NCI-H2107 treated with DMSO at 0.1 percent for 48 hours (cell line): Measurements from ENCODE around the gene ZNF555.
"Not testable (repeated sequence)": the region's sequence is repeated elsewhere in the genome, so short reads cannot be mapped to it uniquely, and the experiment has no call there.

Source experiments
- DNase-seq: peaks from one replicate; lab custom pipeline; 2025; ENCODE audit not compliant: unreplicated experiment; lab: John Stamatoyannopoulos, UW

ZNF555 gene

DNA sequence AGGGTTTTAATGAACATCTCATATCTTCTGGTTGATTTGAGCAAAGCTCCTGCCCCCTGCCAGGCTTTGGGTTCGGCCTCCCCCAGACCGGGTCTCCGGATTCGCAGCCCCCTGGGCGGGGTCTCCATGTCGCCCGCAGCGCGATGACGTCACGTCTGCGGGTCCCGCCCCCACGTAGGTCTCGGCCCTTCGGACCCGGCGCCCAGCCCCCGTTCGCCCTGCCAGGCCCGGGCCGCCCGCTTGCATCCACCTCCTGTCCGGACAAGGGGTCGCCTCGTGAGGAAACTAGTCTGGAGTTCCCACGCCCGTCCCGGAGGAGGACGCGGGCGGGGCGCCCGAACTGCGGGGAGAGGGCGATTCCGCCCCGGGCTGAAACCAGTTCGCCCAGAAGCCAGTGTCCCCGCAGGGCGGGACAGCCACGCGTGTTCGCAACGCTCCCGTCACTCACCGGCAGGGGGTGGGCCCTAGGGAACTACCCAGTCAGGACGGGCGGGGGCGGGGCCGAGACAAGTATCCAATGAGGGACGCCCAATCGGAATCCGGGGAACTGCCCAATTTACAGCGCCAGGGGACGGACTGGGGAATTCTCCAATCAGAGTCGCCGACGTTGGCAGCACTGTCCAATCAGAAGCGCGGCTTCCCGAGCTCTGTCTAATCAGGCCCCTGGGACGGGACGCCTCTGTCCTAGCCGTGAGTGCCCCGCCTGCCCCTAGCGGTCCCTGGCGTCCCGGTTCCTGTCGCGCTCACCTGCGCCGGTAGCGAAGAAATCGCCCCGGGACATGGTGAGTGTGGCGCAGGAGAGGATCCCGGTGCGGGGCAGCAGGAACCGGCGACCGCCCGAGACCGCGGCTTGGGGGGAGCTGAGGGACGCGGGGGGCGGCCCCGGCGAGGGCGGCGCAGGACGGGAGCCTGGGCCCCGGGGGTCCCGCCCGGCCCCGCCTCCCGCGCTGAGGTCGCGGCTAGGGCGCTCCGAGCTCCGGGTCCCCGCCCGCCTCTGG is at the start of gene ZNF555:
ZNF555 (plus strand) TSS at position 682 of the 998 bp plus-strand sequence; CDS start at position 780, 98 bp downstream.
- DNase-seq: no peak

DNA sequence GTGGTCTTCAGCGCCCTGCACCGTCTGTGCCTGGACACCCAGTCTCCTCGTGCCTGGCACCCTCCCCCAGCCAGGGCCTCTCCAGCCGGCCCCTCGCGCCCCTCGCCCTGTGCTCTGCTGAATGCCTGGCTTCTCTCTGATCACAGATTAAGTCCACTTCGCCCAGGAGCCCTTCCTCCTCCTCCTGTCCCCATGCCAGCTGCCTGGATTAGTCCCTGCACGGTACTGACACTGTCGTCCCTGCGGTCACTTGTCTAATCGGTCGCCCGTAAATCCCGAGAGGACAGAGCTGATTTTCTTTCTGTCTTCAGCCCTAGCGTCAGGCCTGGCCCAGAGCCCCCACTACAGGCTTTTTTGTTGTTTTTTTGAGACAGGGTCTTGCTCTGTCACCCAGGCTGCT is 49.4 kb upstream of the ZNF555 start:
- DNase-seq: no peak

DNA sequence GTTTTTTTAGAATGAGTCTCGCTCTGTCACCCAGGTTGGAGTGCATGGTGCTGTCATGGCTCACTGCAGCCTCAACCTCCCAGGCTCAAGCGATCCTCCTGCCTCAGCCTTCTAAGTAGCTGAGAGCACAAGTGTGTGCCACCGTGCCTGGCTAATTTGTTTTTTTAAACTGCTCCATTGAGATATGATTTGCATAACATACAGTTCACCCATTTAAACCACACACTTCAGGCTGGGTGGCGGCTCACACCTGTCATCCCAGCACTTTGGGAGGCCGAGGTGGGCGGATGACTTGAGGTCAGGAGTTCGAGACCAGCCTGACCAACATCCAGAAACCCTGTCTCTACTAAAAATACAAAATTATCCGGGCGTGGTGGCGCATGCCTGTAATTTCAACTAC is 48.6 kb upstream of the ZNF555 start:
- not testable (repeated sequence) for DNase-seq

DNA sequence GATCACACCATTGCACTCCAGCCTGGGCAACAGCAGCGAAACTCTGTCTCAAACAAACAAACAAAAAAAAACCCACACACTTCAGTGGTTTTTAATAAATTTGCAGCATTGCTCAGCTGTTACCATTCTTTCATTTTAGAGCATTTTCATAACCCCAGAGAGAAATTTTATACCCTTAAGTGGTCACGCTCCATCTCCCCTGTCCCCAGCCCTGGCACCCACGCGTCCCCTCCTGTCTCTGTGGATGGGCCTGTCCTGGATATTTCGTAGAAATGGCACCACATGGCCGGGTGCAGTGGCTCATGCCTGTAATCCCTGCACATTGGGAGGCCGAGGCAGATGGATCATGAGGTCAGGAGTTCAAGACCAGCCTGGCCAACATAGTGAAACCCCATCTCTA is 48.1 kb upstream of the ZNF555 start:
- DNase-seq: no peak

DNA sequence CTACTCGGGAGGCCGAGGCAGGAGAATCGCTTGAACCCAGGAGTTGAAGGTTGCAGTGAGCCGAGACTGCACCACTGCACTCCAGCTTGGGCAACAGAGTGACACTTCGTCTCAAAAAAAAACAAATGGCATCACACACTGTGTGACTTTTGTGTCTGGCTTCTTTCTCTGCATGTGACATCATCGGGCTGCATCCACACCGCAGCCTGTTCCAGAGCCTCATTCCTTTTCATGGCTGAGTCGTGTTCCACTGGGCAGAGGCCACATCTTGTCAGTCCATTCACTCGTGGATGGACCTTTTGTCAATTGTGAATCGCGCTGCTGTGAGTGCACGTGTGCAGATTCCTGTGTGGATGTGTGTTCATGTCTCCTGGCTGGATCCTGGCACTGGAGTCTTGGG is 47.7 kb upstream of the ZNF555 start:
- no peak for DNase-seq

DNA sequence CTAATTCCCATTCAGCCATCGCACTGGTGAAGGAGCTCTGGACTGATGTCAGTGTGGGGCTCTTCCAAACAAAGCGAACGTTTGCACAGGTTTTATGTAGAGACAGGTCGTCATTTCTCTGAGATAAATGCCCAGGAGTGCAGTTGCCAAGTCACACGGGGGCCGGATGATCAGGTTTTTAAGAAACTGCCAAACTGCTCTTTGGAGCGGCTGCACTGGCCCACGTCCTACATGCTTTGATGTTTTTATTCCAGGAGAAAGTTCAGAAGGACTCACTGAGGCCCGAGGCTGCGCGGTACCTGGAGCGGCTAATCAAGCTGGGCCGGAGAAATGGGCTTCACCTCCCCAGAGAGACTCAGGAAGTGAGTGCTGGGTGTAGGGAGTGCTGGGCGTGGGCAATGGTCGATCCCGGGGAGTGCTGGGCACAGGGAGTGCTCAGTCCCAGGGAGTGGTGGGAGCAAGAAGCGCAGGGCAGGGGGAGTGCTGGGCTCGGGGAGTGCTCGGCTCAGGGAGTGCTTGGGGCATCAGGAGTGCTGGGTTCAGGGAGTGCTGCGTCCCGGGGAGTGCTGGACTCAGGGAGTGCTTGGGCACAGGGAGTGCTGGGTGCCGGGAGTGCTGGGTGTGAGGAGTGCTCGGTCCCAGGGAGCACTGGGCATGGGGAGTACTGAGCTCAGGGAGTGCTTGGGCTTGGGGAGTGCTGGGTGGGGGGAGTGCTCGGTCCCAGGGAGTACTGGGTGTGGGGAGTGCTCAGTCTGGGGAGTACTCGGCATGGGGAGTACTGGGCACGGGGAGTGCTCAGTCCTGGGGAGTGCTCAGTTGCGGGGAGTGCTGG is 45.2 kb upstream of the ZNF555 start:
- DNase-seq: no peak

DNA sequence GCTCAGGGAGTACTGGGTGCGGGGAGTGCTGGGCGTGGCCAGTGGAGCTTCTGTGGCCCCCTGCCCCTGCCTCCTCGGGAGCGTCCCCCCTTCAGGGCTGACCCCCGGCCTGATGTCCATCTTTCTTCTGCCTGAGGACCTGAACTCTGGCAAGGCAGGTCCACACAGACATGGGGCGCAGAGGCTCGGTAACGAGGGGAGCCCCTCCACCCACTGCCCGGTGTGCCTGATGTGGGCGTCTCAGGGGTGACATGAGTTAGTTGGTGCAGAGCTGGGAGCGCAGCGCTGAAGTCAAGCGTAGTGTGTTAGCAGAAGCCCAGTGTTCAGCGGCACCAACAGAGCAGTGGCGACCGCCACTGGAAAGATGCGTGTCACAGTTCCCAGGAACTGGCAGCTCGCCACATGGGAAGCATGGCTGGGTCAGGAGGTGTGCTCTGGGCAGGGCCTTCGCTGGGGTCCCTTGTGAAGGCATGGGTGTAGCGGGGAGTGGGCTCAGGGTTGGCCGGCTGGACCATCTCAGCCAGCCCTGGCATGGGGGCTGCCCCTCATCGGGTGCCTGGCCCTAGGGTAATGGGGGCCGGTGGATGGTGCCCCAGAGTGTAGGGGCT is 44.5 kb upstream of the ZNF555 start:
- no peak for DNase-seq

DNA sequence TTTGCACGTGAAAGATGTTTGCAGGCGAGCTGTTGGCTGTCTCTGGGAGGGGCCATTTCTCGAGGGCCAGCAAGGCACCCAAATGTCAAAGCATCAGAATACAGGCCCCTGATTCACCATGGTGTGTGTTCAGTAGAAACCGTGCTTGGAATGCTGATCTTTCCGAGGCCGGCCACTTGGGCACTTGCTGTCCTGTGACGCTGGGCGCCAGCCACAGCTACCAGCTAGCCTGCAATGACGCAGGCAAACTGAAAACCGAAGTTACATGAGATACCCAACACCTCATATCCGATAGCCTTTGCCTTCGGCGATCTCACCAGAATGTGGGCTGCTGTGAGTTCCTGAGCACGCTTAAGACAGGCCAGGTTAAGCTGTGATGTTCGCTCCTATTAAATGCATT is 44.0 kb upstream of the ZNF555 start:
- no peak for DNase-seq

DNA sequence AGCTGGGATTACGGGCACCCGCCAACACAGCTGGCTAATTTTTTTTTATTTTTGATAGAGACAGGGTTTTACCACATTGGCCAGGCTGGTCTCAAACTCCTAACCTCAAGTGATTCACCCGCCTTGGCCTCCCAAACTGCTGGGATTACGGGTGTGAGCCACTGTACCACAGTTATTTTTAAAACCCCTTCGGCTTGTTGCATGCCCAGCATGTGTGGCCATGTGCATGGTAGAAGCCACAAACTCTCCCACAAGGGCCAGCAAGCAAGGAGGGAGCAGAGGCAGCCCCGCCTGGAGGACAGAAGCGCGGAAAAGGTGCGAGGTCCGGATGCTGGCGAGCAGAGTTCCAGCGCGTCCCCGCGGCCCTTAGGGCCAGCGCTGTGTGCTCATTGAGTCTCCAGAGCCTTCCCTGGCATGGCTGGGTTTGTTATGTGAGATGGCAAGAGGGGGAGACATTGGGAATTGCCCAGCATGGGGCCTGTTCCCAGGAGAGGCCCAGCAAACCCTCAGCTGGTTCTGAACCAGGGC is 43.1 kb upstream of the ZNF555 start:
- no peak for DNase-seq

DNA sequence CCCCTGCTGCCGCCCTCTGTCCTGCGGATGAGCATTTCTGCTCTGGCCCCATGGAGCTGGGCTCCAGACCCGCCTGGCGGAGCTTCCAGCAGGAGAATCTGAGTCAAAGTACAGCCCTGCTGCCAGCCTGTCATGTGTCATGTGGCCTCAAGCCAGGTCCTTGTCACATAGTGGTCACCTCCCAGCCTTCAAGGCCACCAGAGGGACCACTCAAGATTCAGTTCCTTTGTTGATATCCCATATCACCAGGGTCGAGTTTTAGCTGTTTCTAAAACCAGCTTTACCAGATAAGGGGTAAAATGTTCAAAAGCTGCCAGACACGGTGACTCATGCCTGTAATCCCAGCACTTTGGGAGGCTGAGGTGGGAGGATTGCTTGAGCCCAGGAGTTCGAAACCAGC is 42.5 kb upstream of the ZNF555 start:
- no peak for DNase-seq

DNA sequence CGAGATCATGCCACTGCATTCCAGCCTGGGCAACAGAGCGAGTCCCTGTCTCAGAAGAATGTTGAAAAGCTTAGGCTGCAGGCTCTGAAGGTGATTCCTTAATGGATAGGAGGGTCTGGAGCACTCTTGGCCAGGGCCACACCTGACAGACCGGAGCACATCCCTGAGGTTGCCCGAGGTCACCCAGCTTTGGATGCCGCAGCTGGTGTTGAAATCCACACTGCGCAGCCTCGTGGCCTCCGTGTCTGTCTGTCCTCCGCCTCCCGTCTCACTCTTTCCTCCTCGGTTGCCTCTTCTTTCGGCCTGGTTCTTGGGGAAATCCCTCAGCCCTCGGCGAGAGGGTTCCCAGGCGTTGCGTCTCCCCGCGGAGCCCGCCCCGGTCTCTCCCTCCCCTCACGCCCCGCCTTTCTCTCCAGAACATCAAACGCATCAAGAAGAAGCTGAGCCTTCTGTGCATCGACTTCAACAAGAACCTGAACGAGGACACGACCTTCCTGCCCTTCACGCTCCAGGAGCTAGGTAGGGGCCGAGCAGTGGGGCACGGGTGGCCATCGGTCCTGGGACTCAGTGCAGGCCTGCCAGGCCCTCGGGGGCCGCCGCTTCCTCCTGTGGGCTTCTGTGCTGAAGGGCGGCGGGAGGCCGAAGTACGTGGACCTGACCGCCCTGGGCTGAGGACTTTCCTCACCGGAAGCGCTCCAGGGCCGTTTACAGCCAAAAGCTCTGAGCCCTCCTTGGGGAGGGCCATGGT is 41.8 kb upstream of the ZNF555 start:
- no peak for DNase-seq

DNA sequence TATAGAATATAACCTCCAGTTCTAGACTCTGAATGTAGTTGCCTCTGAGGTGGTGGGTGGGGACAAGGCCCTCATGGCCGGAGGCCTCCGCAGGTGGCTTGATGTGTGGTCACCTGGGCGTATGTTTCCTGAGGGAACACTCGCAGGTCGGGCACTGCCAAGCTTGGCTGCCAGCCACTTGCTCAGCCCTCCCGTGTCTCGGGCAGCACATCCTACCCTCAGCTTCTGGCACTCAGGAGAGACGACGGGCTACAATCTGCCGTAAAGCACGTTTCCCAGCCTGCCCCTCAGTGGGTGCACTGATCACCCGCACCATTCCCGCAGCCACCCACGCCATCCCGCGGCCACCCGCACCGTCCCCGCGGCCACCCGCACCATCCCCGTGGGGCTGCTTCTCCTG is 40.8 kb upstream of the ZNF555 start:
- DNase-seq: no peak

DNA sequence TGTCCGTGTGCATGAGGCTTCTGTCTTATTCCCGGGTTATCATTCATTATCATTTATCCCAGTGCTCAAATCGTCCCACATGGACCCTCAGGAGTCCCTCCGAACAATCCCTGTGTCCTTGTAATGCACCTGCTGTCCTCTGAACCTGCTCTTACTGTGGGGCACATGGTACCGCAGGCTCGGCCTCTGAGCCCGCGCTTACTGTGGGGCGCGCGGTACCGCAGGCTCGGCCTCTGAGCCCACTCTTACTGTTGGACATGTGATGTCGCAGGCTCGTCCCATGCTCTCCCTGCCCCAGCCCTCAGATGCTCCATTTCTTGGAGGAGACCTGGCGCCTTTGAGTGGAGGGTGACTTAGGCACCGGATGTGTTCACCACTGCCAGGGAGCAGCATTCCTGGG is 38.4 kb upstream of the ZNF555 start:
- no peak for DNase-seq

DNA sequence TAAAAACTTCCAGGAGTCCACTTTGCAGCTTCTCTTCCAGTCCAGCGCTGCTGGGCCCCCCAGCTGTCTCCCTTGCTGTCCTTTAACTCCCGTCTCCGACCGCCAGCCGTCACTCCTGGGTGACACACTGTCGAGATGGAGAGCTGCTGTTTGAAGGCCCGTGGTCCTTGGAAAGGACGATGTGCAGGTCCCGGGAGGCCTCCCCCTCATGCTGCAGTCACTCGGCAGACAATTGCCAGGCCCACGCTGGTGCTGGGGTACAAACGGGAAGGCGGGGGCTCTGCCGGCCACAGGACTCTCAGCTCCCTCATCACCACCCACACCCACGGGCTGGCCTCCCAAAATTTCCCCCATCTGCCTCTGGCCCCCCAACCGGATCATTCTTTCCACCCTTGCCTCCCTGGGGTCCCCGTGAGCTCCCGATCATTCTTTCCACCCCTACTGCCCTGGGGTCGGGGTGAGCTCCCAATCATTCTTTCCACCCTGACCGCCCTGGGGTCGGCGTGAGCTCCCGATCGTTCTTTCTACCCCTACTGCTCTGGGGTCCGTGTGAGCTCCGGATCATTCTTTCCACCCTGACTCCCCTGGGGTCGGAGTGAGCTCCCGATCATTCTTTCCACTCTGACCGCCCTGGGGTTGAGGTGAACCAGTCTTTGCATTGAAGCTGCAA is 37.7 kb upstream of the ZNF555 start:
- DNase-seq: no peak

DNA sequence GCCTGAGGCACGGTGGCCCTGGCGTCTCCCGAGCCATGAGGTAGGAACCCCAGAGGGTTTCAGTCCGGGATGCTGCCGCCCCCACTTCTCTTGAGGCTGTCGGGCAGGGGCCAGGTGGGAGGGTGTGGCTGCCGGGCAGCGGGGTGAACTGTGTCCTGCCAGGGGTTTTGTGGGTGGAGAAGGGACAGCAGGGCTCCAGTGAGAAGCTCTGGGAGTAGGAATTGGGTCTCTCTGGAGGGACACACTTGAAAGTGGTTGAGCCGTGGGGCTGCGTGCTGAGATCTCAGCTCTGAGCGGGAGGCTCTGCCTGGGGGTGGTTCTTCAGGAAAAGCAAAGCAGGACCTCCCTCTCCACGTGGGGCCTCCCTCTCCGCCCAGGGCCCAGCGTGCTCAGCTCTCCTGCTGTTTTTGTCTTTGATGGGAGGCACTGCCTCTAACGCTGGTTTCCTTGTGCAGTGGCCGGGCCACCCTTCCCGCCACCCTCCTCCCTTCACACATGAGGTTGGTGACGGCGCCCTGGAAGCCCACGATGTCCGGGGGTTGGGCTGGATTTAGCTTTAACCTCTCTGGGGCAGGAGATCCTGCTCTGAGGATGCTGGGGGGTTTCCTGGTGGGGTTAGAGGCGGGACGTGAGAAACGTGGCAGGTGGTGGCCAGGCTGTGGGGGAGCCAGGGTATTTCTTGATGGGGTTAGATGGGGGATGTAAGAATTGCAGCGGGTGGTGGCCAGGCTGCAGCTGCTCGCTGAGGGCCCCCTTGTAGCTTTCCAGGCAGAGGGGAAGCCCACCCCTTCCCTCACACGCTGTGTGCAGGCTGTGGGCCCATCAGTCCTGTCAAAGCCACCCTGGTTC is 36.9 kb upstream of the ZNF555 start:
- DNase-seq: no peak

DNA sequence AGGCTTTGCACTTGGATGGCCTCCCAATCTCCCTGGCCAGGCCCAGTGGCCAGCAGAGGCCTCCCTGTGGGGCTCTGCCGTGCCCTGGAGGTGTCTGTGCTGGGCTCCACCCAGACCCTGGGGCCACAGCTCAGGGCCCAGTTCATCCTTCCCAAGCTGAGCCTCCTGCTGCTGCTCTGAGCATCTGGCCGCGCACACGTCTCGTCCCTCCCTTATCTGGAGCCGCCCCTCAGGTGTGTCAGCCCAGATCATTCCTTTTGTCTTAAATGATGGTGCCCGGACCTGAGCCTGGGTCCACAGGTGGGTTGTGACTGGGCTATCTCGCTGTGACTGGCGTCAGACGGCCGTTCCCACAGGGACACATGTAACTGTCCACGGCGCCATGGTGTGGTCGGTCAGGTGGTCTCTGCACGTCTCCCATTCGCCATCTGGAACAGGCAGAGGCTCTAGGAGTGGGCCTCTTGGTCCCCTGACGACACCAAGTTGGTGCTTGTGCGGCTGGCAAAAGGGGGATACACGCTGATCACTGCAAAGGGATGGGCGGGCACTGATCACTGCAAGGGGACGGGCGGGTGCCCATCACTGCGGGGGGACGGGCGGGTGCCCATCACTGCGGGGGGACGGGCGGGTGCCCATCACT is 35.9 kb upstream of the ZNF555 start:
- no peak for DNase-seq

DNA sequence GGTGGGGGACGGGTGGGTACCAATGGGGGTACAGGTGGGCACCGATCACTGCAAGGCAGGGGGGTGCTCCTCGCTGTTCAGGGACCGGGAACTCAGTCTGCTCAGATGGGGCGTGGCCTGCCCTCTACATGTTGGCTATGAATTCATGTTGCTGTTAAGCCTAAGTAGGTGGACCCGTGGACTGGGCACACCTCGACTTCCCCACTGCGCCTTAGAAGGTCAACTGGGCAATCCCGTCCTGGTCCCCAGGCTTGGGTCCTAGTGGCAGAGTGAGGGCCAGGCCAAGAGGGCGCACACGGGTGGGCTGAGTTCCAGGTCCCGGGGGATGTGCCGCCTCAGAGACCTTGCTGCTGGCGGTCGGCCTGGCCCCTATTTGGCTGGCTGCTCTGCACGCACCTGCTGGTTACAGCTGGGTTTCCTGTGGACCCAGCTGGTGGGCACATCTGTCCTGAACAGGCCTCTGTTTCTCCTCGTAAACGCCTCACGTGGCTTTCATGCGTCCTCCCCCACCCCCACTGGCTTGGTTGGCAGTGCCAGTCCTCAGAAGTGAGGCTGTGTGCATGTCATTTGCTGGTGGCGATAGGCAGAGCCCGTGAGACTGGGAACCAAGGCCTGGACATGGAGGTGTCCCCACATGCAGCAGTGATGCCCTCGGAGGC is 35.2 kb upstream of the ZNF555 start:
- DNase-seq: no peak

DNA sequence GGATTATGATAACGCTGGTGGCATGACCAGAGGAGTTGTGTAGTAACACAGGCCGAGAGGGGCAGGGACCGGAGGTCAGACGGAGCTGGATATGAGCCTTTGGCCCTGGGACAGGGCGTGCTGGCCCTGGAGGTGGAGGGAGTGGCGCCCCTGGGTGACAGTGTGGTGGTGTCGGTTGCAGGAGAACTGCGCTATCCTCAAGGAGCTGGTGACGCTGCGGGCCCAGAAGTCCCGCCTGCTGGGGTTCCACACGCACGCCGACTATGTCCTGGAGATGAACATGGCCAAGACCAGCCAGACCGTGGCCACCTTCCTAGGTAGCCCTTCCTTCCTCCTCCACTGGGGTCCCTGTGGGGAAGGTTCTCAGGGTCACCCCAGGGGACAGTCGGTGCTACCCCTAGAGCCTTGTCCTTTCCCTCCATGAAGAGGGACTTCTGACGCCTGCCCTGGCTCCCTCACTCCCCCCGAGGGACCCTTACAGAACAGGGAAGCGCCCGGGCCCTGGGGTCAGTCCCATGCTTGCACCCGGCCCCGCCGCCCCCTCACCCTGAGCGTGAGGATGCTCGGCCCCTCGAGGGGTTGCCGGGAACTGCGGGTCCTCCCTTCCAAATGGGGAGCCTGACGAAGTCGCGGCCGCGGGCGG is 34.4 kb upstream of the ZNF555 start:
- DNase-seq: no peak
